ENCODE measurements around the gene GRM4. TPM values are rescaled to one million over a fixed set of nuclear protein-coding genes. Genes with fewer than 3 reads are reported as not detected.

The GRM4 gene
- total RNA-seq: not detected

DNA sequence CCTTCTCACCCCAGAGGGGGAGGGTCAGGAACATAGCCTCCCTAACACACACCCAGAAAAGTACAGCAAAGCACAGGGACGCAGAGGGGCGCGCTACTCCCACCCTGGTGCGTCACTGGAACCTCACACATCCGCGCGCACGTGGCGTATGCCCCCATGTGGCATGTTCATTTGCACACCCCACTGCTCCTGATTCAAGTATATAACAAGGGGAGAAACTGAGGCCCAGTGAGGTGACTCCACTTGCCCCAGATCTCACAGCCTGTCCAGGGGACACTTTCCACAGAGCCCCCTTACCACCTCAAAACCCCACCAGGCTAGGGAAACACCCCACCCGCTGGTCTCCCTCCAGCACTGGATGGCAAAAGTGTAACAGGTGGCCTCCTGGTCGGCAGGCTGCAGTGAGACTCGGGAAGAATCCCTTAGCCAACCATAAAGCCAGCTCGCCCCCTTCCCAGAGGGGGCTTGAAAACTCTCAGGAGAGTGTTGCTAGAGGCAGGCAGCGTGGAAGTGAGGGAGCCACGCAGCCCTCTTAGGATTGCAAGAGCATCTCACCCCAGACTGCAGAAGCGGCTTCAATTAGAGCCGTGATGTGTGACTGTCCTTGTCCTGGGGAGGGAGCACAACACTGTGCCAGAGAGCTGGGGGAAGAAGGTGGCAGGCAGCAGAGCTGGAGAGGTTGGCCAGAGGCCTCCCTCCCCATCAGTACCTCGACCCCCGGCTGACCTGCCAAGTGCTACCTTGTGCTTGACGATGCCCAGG lies at the start of gene GRM4:
Gene GRM4 (minus strand): TSS at position 67 of the 762 bp plus-strand sequence. CDS start 12,591 bp downstream, outside the sequence.

Small RNA genes within 50 kb of the gene (small RNA-seq; reads per million reads assigned to genes)
- gene MIR1275: 0 reads per million in 2 donors

Other genes starting within 250 kb of the GRM4 start
- gene HMGA1, start 90.8 kb upstream of the GRM4 start, total RNA-seq: 100 to 1,000 TPM in 1 of 2 donors, 10 to 100 TPM in 1; 54.7 to 111 TPM
- gene SMIM29, start 102.9 kb upstream of the GRM4 start, total RNA-seq: 10 to 100 TPM; 63.9 to 92.2 TPM
- gene NUDT3, start 246.6 kb upstream of the GRM4 start, total RNA-seq: 10 to 100 TPM; 17.6 to 20.0 TPM